CD4-positive, CD25-positive, alpha-beta regulatory T cell (primary cell): ENCODE data around the gene CLDN20. TPM values are rescaled to one million over a fixed set of nuclear protein-coding genes. Genes with fewer than 3 reads are reported as not detected.
A peak's percentile ranks its signal among the peaks of the same experiment; 100 is the strongest.
"Not testable (repeated sequence)": the region's sequence is repeated elsewhere in the genome, so short reads cannot be mapped to it uniquely, and the experiment has no call there.

Source experiments
- ATAC-seq, 2 donors: fragments of 150-1000 bp; cut with Tn5 transposase; one replicate each; pipeline ENCODE4 v1.10.0; 2021; ENCODE audit warnings: low read depth in 2 of 2, moderate number of reproducible peaks in 2 of 2, moderate library complexity in 1 of 2
- DNase-seq, 3 donors: peaks; one replicate each; pipeline versions ENCODE4 v3.0.0 to v3.0.0-alpha.2; 2012 to 2022; ENCODE audit warnings: mixed read lengths in 1 of 3
- H3K27ac ChIP-seq: one replicate; pipeline ENCODE4 v1.7.0; 2013; ENCODE audit warnings: mild to moderate bottlenecking, low read length; ENCODE audit not compliant: insufficient read depth, poor library complexity, severe bottlenecking
- H3K27me3 ChIP-seq: one replicate; pipeline ENCODE4 v1.7.0; 2013; ENCODE audit warnings: low read length; ENCODE audit not compliant: control insufficient read depth, insufficient read depth
- H3K36me3 ChIP-seq: one replicate; pipeline ENCODE4 v1.7.0; 2013; ENCODE audit warnings: mild to moderate bottlenecking, low read length, moderate library complexity; ENCODE audit not compliant: control insufficient read depth, insufficient read depth
- H3K4me1 ChIP-seq: 2 replicates; pipeline ENCODE4 v1.7.0; 2013; ENCODE audit warnings: mild to moderate bottlenecking, low read length; ENCODE audit not compliant: insufficient read depth, control insufficient read depth, poor library complexity, severe bottlenecking
- H3K4me3 ChIP-seq: one replicate; pipeline ENCODE4 v1.7.0; 2013; ENCODE audit warnings: low read depth, mild to moderate bottlenecking, low read length, moderate library complexity
- H3K9me3 ChIP-seq, 2 experiments: 1 replicate in 1 of 2; 2 replicates in 1 of 2; pipeline ENCODE4 v1.7.0; 2013; ENCODE audit warnings: low read length in 2 of 2, mild to moderate bottlenecking in 1 of 2, moderate library complexity in 1 of 2; ENCODE audit not compliant: control insufficient read depth in 2 of 2
- H3K27ac Mint-ChIP-seq, 3 donors: one replicate each; pipeline ENCODE4 v1.8.0; 2020 to 2022; ENCODE audit warnings: mild to moderate bottlenecking in 3 of 3, mixed read lengths in 3 of 3, moderate library complexity in 2 of 3
- H3K27me3 Mint-ChIP-seq: one replicate; pipeline ENCODE4 v1.8.0; 2022; ENCODE audit warnings: mild to moderate bottlenecking, mixed read lengths
- H3K36me3 Mint-ChIP-seq: one replicate; pipeline ENCODE4 v1.8.0; 2020; ENCODE audit warnings: mixed read lengths
- H3K4me1 Mint-ChIP-seq, 4 donors: one replicate each; pipeline ENCODE4 v1.8.0; 2020 to 2022; ENCODE audit warnings: mixed read lengths in 4 of 4, mild to moderate bottlenecking in 1 of 4
- H3K4me3 Mint-ChIP-seq, 4 donors: one replicate each; pipeline ENCODE4 v1.8.0; 2020 to 2022; ENCODE audit warnings: mild to moderate bottlenecking in 4 of 4, mixed read lengths in 4 of 4, moderate library complexity in 3 of 4
- H3K9me3 Mint-ChIP-seq, 7 donors: one replicate each; pipeline ENCODE4 v1.8.0; 2020 to 2022; ENCODE audit warnings: mixed read lengths in 7 of 7, mild to moderate bottlenecking in 3 of 7, moderate library complexity in 2 of 7
- polyA plus RNA-seq, 4 donors: library from polyadenylated mRNA; unstranded; fragments of 300-500 nt; fragmentation: Illumina TruSeq; gene quantifications; one replicate each; pipeline ENCODE4 v1.2.3, GENCODE V29; 2021
- total RNA-seq: library from RNA; stranded (reverse); gene quantifications from one replicate; pipeline ENCODE4 v1.2.3, GENCODE V29; 2022

CLDN20 gene
- total and polyA plus RNA-seq, 5 donors from 2014 or later, result not detected

DNA sequence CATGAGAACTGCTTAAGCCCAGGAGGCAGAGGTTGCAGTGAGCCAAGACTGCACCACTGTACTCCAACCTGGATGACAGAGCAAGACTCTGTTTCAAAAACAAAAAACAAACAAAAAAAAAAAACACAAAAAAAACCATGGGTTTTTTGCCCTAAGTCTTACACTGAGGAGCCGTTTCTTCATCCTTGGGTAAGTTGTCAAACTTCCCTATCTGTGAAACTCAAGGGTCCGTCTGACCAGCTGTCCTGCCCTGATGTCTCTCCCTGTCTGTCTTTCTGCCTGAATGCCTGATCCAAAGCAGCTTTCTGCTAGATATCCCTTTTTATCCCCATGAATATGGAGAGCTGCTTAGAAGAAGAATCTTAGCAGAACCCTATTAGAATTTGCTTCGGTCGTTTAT is 41.3 kb upstream of the CLDN20 start:
- Mint-ChIP-seq H3K4me1 (peaks cover 8 to 14% (median 11%) of the 10 kb centered on the region in 4 donors), H3K27me3 (peaks cover 5% of the 10 kb centered on the region), H3K4me3 (no peak overlapping the region), H3K27ac (no peak overlapping the region), H3K9me3 (peaks cover 0 to 1% (median 0%) of the 10 kb centered on the region in 7 donors), H3K36me3 (no peaks in the 10 kb centered on the region)
- Histone ChIP-seq H3K4me1 (peaks cover 7% of the 10 kb centered on the region), H3K27ac (no peak overlapping the region), H3K4me3 (no peak overlapping the region), H3K9me3 (no peaks in the 10 kb centered on the region), H3K27me3 (no peaks in the 10 kb centered on the region), H3K36me3 (no peaks in the 10 kb centered on the region)
- DNase-seq (no peak), ATAC-seq (no peak)

DNA sequence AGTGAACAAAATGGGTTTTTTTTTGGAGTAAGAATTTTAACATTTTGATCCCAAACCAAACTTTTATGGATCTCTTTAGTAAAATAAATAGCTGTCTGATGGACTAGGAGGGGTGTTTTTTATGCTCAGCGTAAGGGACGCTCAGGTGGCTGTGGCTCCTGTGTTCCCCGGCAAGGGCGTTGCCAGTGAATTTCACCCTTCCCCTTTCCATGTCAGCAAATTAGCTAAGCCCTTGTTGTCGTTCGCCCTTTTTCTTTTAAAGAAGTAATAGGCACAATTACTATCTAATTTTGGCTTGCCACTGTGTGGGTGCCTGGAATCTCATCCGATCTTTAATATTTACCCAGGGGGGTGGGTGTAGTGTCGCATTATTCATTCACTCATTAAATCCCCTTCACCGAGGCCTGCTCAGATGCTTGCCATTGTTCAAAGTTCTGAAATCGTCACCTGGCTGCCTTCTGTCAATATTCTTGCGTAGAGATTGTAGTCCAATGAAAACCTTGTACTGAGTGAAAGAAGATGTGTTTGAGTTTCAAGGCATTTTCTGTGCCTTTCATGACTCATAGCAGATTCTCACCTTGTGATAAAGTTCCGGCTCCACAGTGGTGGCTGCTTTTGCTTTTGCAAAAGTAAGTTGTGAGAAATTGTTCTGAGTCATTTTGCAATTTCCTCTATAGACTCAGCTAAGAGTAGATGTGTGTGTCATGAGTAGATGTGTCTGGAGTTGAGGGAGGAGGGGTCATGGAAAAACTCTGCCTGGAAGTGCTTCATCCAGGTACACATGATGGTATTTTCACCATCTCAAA is 40.0 kb upstream of the CLDN20 start:
- ATAC-seq, result peak; percentile 83 to 88
- H3K27ac ChIP-seq, result no peak overlapping the region
- peaks cover 8 to 14% (median 11%) of the 10 kb centered on the region in 4 donors for H3K4me1 Mint-ChIP-seq
- peak overlapping the region in 3 of 4 donors; percentile 23 to 64 (median 24) for H3K4me3 Mint-ChIP-seq
- no peaks in the 10 kb centered on the region for H3K36me3 Mint-ChIP-seq
- peaks cover 7% of the 10 kb centered on the region for H3K4me1 ChIP-seq
- H3K36me3 ChIP-seq, result no peaks in the 10 kb centered on the region
- H3K27ac Mint-ChIP-seq, result peak overlapping the region; percentile 72 to 92 (median 83)
- H3K4me3 ChIP-seq, result peak overlapping the region; percentile 33
- no peaks in the 10 kb centered on the region for H3K9me3 ChIP-seq
- H3K9me3 Mint-ChIP-seq, result peaks cover 0 to 1% (median 0%) of the 10 kb centered on the region in 7 donors
- H3K27me3 Mint-ChIP-seq, result peaks cover 5% of the 10 kb centered on the region
- no peaks in the 10 kb centered on the region for H3K27me3 ChIP-seq
- peak in 2 of 3 donors; percentile 26 to 87 for DNase-seq

DNA sequence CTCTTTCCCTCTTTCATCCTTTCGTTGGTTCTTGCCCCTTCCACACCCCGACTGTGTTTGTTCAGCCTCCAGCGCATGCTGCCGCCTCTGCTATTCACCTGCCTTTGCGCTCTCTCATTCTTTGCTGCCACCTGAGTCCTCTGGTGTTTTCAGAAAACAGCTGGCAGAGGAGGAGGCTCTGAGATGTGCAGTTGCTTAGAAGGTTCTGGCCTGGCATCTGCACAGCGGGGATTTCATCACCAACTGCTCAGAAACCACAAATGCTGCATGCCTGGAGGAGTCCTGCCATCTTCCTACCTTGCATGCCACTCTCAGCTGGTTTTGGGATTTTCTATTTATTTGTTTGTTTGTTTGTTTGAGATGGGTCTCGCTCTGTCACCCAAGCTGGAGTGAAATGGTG is 39.2 kb upstream of the CLDN20 start:
- no peak overlapping the region for H3K4me3 ChIP-seq
- ATAC-seq, result no peak

DNA sequence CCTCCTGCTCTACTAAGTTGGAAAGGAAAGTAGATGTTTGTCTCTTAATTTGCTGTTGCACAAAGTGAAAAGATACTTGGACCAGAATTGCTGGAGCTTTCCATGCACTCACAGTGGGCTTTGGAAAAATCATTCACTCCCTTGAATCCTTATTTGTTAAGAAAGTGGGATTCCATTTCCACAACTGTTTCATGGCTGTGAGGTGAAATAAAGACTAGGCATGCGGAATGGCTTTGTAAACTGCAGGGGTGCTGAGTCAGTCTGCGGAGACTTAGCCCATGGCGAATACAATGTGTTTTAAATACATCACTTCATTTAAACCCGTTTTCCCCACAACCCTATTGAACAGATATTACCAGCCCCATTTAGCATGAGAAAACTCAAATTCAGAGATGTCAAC is 36.8 kb upstream of the CLDN20 start:
- peaks cover 0 to 7% (median 0%) of the 10 kb centered on the region in 7 donors for H3K9me3 Mint-ChIP-seq
- Histone ChIP-seq H3K4me1 (peaks cover 7% of the 10 kb centered on the region), H3K27ac (no peak overlapping the region), H3K9me3 (no peaks in the 10 kb centered on the region), H3K4me3 (no peak overlapping the region), H3K36me3 (no peaks in the 10 kb centered on the region), H3K27me3 (no peaks in the 10 kb centered on the region)
- ATAC-seq (no peak), DNase-seq (no peak)
- peaks cover 5% of the 10 kb centered on the region for H3K36me3 Mint-ChIP-seq
- H3K4me1 Mint-ChIP-seq, result peaks cover 6 to 14% (median 11%) of the 10 kb centered on the region in 4 donors
- no peaks in the 10 kb centered on the region for H3K27me3 Mint-ChIP-seq
- no peak overlapping the region for H3K27ac Mint-ChIP-seq
- no peak overlapping the region for H3K4me3 Mint-ChIP-seq

More for the DNA sequence above, 39.2 kb upstream of the CLDN20 start:
- peaks cover 2% of the 10 kb centered on the region for H3K36me3 Mint-ChIP-seq
- H3K27me3 Mint-ChIP-seq, result peaks cover 5% of the 10 kb centered on the region
- H3K9me3 Mint-ChIP-seq, result peaks cover 0 to 3% (median 0%) of the 10 kb centered on the region in 7 donors
- no peaks in the 10 kb centered on the region for H3K27me3 ChIP-seq
- H3K4me3 Mint-ChIP-seq, result peak overlapping the region in 3 of 4 donors; percentile 5 to 64 (median 23)
- no peaks in the 10 kb centered on the region for H3K36me3 ChIP-seq
- peaks cover 7 to 14% (median 11%) of the 10 kb centered on the region in 4 donors for H3K4me1 Mint-ChIP-seq
- H3K9me3 ChIP-seq, result no peaks in the 10 kb centered on the region
- H3K4me1 ChIP-seq, result peaks cover 7% of the 10 kb centered on the region
- H3K27ac Mint-ChIP-seq, result peak overlapping the region; percentile 21 to 92 (median 83)
- no peak for DNase-seq
- H3K27ac ChIP-seq, result no peak overlapping the region

DNA sequence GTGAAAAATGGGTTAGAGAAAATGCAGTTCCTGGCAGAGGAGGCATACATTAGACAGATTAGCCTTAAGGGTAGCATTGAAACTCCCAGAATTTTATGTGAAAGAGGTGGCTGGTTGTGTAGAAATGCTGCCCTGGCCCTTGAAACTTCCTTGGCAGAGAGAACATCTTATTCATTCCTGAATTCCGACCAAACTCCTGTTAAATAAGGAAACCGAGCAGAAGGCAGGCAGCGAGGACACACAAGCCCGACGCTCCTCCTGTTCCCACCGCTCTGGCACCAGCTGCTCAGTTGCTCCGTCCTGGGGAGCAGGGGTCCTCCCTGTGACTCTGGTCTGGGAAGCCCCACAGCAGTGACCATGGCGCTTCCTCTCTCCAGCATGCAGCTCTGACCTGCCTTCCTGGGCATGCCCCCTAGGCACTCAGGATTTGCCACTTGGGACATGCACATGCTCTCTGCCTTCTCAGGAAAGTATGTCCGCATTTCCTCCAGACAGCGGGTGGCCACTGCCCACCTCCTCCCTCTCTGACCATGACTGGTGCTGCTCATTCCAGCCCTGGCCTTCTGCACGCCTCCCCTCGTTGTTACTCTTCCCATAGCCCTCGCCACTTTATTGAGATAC is 35.2 kb upstream of the CLDN20 start:
- no peaks in the 10 kb centered on the region for H3K27me3 Mint-ChIP-seq
- DNase-seq (no peak), ATAC-seq (no peak)
- Histone ChIP-seq H3K4me3 (no peak overlapping the region), H3K27me3 (no peaks in the 10 kb centered on the region), H3K36me3 (no peaks in the 10 kb centered on the region), H3K27ac (no peak overlapping the region), H3K9me3 (no peaks in the 10 kb centered on the region), H3K4me1 (peaks cover 6% of the 10 kb centered on the region)
- no peak overlapping the region for H3K27ac Mint-ChIP-seq
- H3K9me3 Mint-ChIP-seq, result peaks cover 0 to 7% (median 0%) of the 10 kb centered on the region in 7 donors
- H3K4me3 Mint-ChIP-seq, result no peak overlapping the region
- H3K4me1 Mint-ChIP-seq, result peaks cover 6 to 14% (median 8%) of the 10 kb centered on the region in 4 donors
- H3K36me3 Mint-ChIP-seq, result peaks cover 5% of the 10 kb centered on the region

DNA sequence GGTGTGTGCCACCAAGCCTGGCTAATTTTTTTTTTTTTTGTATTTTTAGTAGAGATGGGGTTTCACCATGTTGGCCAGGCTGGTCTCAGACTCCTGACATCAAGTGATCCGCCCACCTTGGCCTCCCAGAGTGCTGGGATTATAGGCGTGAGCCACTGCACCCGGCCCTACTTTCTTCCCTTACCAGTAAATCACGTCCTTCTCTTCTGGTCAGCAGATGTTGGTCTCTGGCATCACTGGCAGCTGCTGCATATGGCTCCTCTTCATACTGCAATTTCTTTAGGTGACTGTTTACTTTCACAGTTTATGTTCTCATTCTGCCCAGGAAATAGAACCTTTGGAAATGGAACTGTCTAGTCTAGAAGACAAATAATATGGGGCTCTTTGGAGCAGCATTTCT is 32.8 kb upstream of the CLDN20 start:
- not testable (repeated sequence) for H3K4me1 ChIP-seq, H3K27ac ChIP-seq, H3K9me3 ChIP-seq, H3K4me1 Mint-ChIP-seq, H3K27me3 ChIP-seq, H3K4me3 ChIP-seq, H3K27me3 Mint-ChIP-seq, ATAC-seq, H3K36me3 Mint-ChIP-seq, H3K27ac Mint-ChIP-seq, H3K36me3 ChIP-seq, DNase-seq, H3K4me3 Mint-ChIP-seq, H3K9me3 Mint-ChIP-seq

DNA sequence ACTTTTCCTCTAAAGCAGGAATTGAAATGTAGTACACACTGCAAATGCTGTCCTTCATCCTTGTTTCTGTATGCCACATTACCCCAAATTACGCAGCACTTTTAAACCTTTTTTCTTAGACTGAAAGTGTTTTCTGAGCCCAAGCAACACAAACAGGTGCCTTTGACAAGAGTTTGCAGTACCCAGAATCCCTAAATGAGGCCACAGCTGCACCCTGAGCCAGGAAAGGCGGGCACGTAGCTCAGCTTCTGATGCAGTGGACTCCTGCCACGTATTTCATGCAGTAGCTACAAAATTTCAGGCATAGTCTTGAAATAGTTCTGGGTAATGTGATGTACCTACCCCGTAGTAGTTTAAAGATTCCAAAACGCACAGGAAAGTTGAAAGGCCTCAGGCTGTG is 31.0 kb upstream of the CLDN20 start:
- no peaks in the 10 kb centered on the region for H3K27me3 Mint-ChIP-seq
- no peaks in the 10 kb centered on the region for H3K9me3 ChIP-seq
- no peak overlapping the region for H3K27ac Mint-ChIP-seq
- H3K4me3 Mint-ChIP-seq, result no peak overlapping the region
- no peak for DNase-seq
- no peaks in the 10 kb centered on the region for H3K27me3 ChIP-seq
- H3K4me1 ChIP-seq, result no peaks in the 10 kb centered on the region
- no peaks in the 10 kb centered on the region for H3K36me3 ChIP-seq
- H3K27ac ChIP-seq, result no peak overlapping the region
- ATAC-seq, result no peak
- H3K36me3 Mint-ChIP-seq, result peaks cover 5% of the 10 kb centered on the region
- H3K4me1 Mint-ChIP-seq, result no peaks in the 10 kb centered on the region
- peaks cover 0 to 7% (median 0%) of the 10 kb centered on the region in 7 donors for H3K9me3 Mint-ChIP-seq
- H3K4me3 ChIP-seq, result no peak overlapping the region
